Peyer's patch (tissue), 4 donors: ENCODE measurements around the gene CAPN8.

Experiments
- CTCF ChIP-seq, 6 experiments: fragments of 450-650 bp in 4 of 6; fragments of 200-600 bp in 2 of 6; sonication (generic) in 1 of 6; IDR thresholded peaks; one replicate each; pipeline ENCODE4 v1.5.1; 2017 to 2019; ENCODE audit warnings: antibody characterized with exemption in 6 of 6, mild to moderate bottlenecking in 3 of 6, moderate library complexity in 1 of 6
- POLR2A ChIP-seq, 2 donors: fragments of 450-650 bp; IDR thresholded peaks; one replicate each; pipeline ENCODE4 v1.5.1; 2017; ENCODE audit warnings: antibody characterized with exemption in 2 of 2, mild to moderate bottlenecking in 2 of 2, moderate library complexity in 2 of 2

DNA sequence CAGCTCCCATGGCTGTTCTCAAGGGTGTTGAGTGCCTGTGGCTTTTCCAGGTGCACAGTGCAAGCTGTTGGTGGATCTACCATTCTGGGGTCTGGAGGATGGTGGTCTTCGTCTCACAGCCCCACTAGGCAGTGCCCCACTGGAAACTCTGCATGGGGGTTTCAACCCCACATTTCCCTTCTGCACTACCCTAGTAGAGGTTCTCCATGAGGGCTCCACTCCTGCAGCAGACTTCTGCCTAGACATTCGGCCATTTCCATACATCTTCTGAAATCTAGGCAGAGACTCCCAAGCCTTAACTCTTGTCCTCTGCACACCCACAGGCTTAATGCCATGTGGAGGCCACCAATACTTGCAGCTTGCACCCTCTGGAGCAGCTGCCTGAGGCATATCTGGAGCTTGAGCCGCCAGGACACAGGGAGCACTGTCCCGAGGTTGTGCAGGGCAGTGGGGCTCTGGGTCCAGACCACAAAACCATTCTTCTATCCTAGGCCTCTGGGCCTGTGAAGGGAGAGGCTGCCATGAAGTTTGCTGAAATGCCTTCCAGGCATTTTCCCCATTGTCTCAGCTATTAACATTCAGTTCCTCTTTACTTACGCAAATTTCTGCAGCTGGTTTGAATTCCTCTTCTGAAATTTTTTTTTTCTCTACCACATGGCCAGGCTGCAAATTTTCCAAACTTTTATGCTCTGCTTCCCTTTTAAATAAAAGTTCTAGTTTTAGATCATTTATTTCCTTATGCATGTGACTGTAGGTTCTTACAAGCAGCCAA lies 8.8 kb upstream of the CAPN8 start:
- TF ChIP-seq CTCF (IDR thresholded peaks at IDR 0.05) = no peak
- no peak for TF ChIP-seq POLR2A (IDR thresholded peaks at IDR 0.05)
